HG03457 (cell line): ENCODE data around the gene TCERG1L.

ENCODE experiments used
- ATAC-seq: cut with Tn5 transposase; IDR thresholded peaks from one replicate; pipeline ENCODE4 v1.9.1; 2021; ENCODE audit warnings: moderate number of reproducible peaks; ENCODE audit not compliant: unreplicated experiment

TCERG1L gene

GRCh38 chr10:131271966-131272365, 39.6 kb downstream of the TCERG1L start:
- no peak for ATAC-seq

GRCh38 chr10:131271195-131271880, 40.2 kb downstream of the TCERG1L start:
- ATAC-seq, result no peak

- ATAC-seq, result no peak
Observed at GRCh38 chr10:131270461-131271190, 40.9 kb downstream of the TCERG1L start.

GRCh38 chr10:131269776-131270460, 41.6 kb downstream of the TCERG1L start:
- no peak for ATAC-seq

- no peak for ATAC-seq
Observed at GRCh38 chr10:131267814-131268095, 43.8 kb downstream of the TCERG1L start.

- ATAC-seq, result no peak
Observed at GRCh38 chr10:131266936-131267813, 44.3 kb downstream of the TCERG1L start.

- no peak for ATAC-seq
Observed at GRCh38 chr10:131264110-131264788, 47.3 kb downstream of the TCERG1L start.

GRCh38 chr10:131261890-131262475, 49.5 kb downstream of the TCERG1L start:
- ATAC-seq, result no peak

GRCh38 chr10:131260452-131261211, 50.9 kb downstream of the TCERG1L start:
- ATAC-seq, result no peak

GRCh38 chr10:131260031-131260430, 51.5 kb downstream of the TCERG1L start:
- no peak for ATAC-seq

GRCh38 chr10:131259535-131259934, 52.0 kb downstream of the TCERG1L start:
- no peak for ATAC-seq

- no peak for ATAC-seq
Observed at GRCh38 chr10:131258256-131258655, 53.3 kb downstream of the TCERG1L start.

GRCh38 chr10:131257027-131257426, 54.5 kb downstream of the TCERG1L start:
- no peak for ATAC-seq

- ATAC-seq, result no peak
Observed at GRCh38 chr10:131254859-131255252, 56.7 kb downstream of the TCERG1L start.

- no peak for ATAC-seq
Observed at GRCh38 chr10:131253931-131254858, 57.3 kb downstream of the TCERG1L start.

GRCh38 chr10:131252567-131253276, 58.8 kb downstream of the TCERG1L start:
- no peak for ATAC-seq

GRCh38 chr10:131251146-131251541, 60.4 kb downstream of the TCERG1L start:
- no peak for ATAC-seq
